C4-2B (cell line): ENCODE measurements around the gene USB1.

Experiments used
- CTCF ChIP-seq: fragments of 450-650 bp; conservative IDR thresholded peaks from 2 replicates; pipeline ENCODE4 v1.5.1; 2017; ENCODE audit warnings: mild to moderate bottlenecking
- ZFX ChIP-seq: fragments of 450-650 bp; IDR thresholded peaks from 2 replicates; pipeline ENCODE4 v1.6.1; 2017

GRCh38 chr16:58011652-58012051 is 10.4 kb downstream of the USB1 start:
- TF ChIP-seq CTCF (no peak), ZFX (no peak)
